Ovary (tissue), 3 donors: ENCODE results near the gene SORCS2.

Experiments
- CTCF ChIP-seq, 3 donors: fragments of 450-650 bp in 2 of 3; fragments of 200-600 bp in 1 of 3; IDR thresholded peaks; one replicate each; pipeline versions ENCODE4 v1.5.1 to v1.8.0; 2016 to 2022; ENCODE audit warnings: antibody characterized with exemption in 3 of 3, mild to moderate bottlenecking in 1 of 3
- EP300 ChIP-seq: sonication (generic); formaldehyde crosslinking; IDR thresholded peaks from one replicate; pipeline ENCODE4 v1.6.1; 2017; ENCODE audit warnings: antibody characterized with exemption
- POLR2A ChIP-seq: fragments of 450-650 bp; IDR thresholded peaks from one replicate; pipeline ENCODE4 v1.6.1; 2017; ENCODE audit warnings: antibody characterized with exemption, mild to moderate bottlenecking, moderate library complexity
- donor health status: DM: no; HTN: no; CAD: no.

GRCh38 chr4:7447236-7447635 is 254.9 kb downstream of the SORCS2 start:
- no peak for TF ChIP-seq CTCF (IDR thresholded peaks at IDR 0.05)
- no peak for TF ChIP-seq EP300
- no peak for TF ChIP-seq POLR2A
